Effector memory CD8-positive, alpha-beta T cell (primary cell): Measurements from ENCODE around the gene CFAP46.

Source experiments
- ATAC-seq: fragments of 150-1000 bp; cut with Tn5 transposase; replicated peaks from 2 replicates; pipeline ENCODE4 v1.10.0; 2021; ENCODE audit warnings: mild to moderate bottlenecking, moderate library complexity
- DNase-seq, 3 experiments: peaks; one replicate each; pipeline ENCODE4 v3.0.0; 2021
- H3K27ac Mint-ChIP-seq, 2 donors: one replicate each; pipeline ENCODE4 v1.8.0; 2022; ENCODE audit warnings: mild to moderate bottlenecking in 2 of 2, mixed read lengths in 2 of 2, moderate library complexity in 2 of 2
- H3K27me3 Mint-ChIP-seq, 2 donors: one replicate each; pipeline ENCODE4 v1.8.0; 2022; ENCODE audit warnings: mixed read lengths in 2 of 2
- H3K36me3 Mint-ChIP-seq: one replicate; pipeline ENCODE4 v1.8.0; 2022; ENCODE audit warnings: mild to moderate bottlenecking, moderate library complexity, mixed read lengths; ENCODE audit not compliant: insufficient read depth
- H3K4me1 Mint-ChIP-seq, 2 donors: one replicate each; pipeline ENCODE4 v1.8.0; 2022; ENCODE audit warnings: low read depth in 2 of 2, mixed read lengths in 2 of 2
- H3K4me3 Mint-ChIP-seq, 2 donors: one replicate each; pipeline ENCODE4 v1.8.0; 2022; ENCODE audit warnings: mild to moderate bottlenecking in 2 of 2, mixed read lengths in 2 of 2, moderate library complexity in 2 of 2
- H3K9me3 Mint-ChIP-seq, 2 donors: one replicate each; pipeline ENCODE4 v1.8.0; 2022; ENCODE audit warnings: mixed read lengths in 2 of 2

CFAP46 gene

DNA sequence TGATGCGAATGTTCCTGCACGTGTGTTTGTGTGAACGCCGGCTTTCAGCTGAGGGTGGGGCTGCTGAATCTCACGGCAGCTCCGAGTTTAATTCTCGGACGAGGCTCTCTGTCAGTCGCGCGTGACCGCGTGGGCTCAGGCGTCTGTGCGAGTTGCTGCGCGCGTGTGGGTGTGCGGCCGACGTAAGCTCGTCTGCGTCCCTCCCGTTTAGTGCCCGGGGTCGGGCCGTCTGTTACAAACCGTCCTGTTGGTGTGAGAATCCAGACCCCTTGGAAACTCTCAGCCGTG is 41.6 kb upstream of the CFAP46 start:
- no peak overlapping the region for H3K27ac Mint-ChIP-seq
- no peaks in the 10 kb centered on the region for H3K4me1 Mint-ChIP-seq
- peaks cover 0 to 8% of the 10 kb centered on the region in 2 donors for H3K27me3 Mint-ChIP-seq
- no peak overlapping the region for H3K4me3 Mint-ChIP-seq
- no peak for DNase-seq
- ATAC-seq, result no peak
- H3K9me3 Mint-ChIP-seq, result no peaks in the 10 kb centered on the region
- no peaks in the 10 kb centered on the region for H3K36me3 Mint-ChIP-seq

DNA sequence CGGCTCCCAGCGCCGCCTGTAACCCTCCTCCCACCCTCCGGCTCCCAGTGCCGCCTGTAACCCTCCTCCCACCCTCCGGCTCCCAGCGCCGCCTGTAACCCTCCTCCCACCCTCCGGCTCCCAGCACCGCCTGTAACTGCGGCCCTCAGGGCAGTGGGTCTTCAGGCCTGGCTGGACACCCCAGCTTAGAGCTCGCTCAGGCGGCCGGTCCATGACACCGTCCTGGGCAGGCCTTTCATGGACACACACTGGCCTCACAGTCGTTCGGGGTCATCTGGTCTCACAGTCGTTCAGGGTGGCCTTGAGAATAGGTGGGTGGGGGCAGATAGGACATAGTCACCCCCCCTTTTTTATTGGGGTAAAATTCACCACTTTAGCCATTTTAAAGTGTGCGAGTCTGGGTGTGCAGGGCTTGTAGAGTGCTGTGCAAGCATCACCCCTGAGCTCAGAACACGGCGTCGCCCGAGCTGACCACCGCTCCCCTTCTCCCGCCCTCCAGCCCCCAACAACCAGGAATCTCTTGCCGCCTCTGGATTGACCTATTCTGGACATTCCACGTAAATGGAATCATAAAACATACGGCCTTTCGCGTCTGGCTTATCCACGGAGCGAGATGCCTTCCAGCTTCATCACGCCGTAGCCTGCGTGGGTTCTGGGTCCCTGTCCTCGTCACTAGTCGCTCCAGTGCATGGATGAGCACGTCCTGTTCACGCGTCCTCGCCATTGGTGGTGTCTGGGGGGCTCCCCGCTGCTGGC is 41.1 kb upstream of the CFAP46 start:
- no peak for DNase-seq
- no peaks in the 10 kb centered on the region for H3K9me3 Mint-ChIP-seq
- no peak overlapping the region for H3K27ac Mint-ChIP-seq
- no peak for ATAC-seq
- H3K27me3 Mint-ChIP-seq, result peaks cover 0 to 12% of the 10 kb centered on the region in 2 donors
- H3K36me3 Mint-ChIP-seq, result no peaks in the 10 kb centered on the region
- H3K4me1 Mint-ChIP-seq, result no peaks in the 10 kb centered on the region
- H3K4me3 Mint-ChIP-seq, result no peak overlapping the region

DNA sequence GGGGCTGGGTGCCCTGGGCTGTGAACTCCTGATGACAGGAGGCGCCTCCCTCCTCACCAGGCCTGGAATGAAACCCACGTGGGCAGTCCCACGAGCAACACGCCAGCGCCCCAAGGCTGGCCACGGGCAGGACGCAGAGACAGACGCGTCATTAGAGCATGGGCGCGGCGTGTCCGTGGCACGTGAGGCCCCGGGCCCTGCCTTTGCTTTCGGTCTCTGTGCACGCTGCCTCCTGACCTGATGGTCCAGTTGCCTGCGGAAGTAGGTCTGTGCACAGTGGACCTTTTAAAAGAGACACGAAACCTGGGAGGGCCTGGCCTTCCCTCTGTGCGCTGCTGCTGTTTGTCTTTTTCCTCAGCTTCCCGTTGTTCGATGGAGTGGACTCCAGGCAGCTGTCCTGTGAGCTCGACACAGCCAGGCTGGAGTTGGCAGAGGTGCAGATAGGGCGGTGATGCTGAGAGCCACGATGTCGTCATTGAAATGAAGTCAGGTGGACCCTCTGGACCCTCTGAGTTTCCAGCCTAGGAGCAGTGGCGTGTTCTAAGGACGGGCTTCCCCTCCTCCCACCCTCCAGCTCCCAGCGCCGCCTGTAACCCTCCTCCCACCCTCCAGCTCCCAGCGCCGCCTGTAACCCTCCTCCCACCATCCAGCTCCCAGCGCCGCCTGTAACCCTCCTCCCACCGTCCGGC is 40.1 kb upstream of the CFAP46 start:
- no peak overlapping the region for H3K4me3 Mint-ChIP-seq
- H3K4me1 Mint-ChIP-seq, result no peaks in the 10 kb centered on the region
- H3K27ac Mint-ChIP-seq, result no peak overlapping the region

DNA sequence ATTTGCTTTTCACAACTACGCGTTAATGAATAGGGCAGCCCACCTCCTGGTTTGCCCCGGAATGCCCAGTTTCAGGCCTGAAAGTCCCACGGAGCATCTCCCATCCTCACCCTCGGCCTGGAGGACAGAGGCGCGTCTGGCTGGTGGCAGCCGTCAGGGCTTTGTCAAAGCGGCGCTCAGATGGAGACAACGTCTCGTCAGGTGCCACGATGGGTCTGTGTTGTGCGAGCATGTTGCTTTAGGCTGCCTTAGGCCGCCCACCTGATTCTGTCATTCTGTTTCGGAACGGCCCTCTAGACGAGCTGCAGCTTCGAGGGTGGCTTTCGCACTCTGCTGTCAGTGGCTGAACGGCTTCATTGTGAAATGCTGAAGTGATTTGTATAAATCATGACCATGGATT is 39.4 kb upstream of the CFAP46 start:
- Mint-ChIP-seq H3K27me3 (peaks cover 0 to 29% of the 10 kb centered on the region in 2 donors), H3K4me3 (no peak overlapping the region), H3K27ac (no peak overlapping the region), H3K4me1 (no peaks in the 10 kb centered on the region), H3K36me3 (no peaks in the 10 kb centered on the region), H3K9me3 (no peaks in the 10 kb centered on the region)
- DNase-seq (no peak), ATAC-seq (no peak)

More for the DNA sequence above, 40.1 kb upstream of the CFAP46 start:
- H3K9me3 Mint-ChIP-seq, result no peaks in the 10 kb centered on the region
- ATAC-seq (no peak), DNase-seq (no peak)
- no peaks in the 10 kb centered on the region for H3K36me3 Mint-ChIP-seq
- peaks cover 0 to 22% of the 10 kb centered on the region in 2 donors for H3K27me3 Mint-ChIP-seq

DNA sequence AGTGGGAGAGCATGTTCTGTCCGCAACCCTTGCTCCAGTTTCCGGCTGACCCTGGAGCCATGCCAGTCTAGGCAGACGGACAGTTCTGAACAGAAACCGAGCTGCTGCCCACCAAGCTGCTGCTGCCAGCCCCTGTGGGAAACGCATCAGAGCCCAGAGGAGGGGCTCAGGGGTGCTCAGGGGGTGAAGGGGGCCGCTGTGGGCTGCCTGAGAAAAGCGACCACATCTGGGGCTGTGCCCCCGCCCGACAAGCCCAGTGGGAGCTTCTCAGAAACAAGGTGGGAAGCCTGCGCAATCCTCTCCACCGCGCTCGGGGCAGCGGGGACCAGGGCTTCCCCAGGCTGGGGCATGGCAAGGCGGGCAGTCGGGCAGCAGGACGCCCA is 38.8 kb upstream of the CFAP46 start:
- Mint-ChIP-seq H3K4me3 (no peak overlapping the region), H3K9me3 (no peaks in the 10 kb centered on the region), H3K27me3 (peaks cover 0 to 34% of the 10 kb centered on the region in 2 donors), H3K4me1 (no peaks in the 10 kb centered on the region), H3K27ac (no peak overlapping the region), H3K36me3 (no peaks in the 10 kb centered on the region)
- no peak for ATAC-seq
- DNase-seq, result no peak

DNA sequence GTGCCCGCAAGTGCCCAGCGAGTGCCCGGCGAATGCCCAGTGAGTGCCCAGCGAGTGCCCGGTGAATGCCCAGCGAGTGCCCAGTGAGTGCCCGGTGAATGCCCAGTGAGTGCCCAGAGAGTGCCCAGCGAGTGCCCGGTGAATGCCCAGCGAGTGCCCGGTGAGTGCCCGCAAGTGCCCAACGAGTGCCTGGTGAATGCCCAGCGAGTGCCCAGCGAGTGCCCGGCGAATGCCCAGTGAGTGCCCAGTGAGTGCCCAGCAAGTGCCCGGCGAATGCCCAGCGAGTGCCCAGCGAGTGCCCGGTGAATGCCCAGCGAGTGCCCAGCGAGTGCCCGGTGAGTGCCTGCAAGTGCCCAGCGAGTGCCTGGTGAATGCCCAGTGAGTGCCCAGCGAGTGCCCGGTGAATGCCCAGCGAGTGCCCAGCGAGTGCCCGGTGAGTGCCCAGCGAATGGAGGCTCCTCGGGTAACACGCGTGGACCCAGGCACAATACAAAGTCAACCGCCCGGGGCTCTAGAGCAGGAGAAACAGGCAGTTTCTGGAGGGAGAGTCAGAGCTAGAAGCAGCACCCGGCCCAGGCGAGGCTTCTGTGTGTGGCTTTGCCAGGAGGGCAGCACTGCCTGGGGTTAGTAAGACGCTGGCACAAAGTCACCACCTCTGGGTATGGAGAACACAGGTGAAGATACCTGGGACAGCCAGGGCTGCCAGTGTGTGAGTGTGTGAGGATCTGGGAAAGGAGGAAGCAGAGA is 38.2 kb upstream of the CFAP46 start:
- no peak for ATAC-seq
- no peak for DNase-seq
- no peaks in the 10 kb centered on the region for H3K36me3 Mint-ChIP-seq
- H3K27ac Mint-ChIP-seq, result no peak overlapping the region
- H3K9me3 Mint-ChIP-seq, result no peaks in the 10 kb centered on the region
- H3K4me1 Mint-ChIP-seq, result no peaks in the 10 kb centered on the region
- no peak overlapping the region for H3K4me3 Mint-ChIP-seq
- peaks cover 6 to 39% of the 10 kb centered on the region in 2 donors for H3K27me3 Mint-ChIP-seq

DNA sequence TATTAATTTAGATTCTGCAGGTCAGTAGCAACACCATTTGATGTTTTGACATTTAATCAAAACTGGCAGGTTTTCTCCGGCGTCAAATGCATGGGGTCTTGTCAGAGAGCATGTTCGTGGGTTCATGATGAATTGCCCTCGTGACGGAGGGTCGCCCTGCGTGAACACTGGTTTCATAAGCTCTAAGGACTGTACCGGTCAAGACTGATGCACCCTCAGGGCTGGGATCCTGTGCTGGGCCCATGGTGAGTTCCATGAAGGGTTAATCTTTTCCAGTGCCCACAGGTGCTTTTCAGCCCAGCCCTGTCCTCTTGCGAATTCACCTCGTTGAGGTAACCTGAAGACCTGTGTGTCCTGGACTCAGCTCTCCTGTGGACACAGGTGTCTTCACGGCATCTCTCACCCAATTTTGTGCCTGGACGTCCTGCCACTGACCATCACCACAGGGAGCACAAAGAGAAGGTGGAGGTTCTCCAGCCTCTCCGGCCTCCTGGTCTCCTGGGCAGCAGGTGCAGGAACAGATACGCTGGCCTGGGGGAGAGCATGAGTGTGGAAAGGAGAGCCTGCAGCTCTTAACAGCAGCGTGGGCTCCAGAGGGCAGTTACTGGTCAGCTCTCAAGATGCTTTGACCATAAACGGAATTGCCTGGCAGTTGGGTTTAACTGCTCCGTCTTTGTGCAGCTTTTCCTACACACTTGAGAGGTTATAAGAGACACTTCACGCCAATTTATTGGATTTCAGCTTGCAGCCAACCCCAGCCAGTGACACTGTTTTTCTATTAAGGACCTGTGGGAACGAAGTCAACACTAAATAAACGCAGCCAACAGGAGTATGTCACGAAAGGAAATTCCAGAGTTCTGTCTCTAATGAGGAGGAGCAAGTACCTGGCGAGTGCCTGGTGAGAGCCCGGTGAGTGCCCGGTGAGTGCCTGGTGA is 37.4 kb upstream of the CFAP46 start:
- DNase-seq (no peak), ATAC-seq (no peak)
- no peak overlapping the region for H3K4me3 Mint-ChIP-seq
- no peaks in the 10 kb centered on the region for H3K9me3 Mint-ChIP-seq
- H3K36me3 Mint-ChIP-seq, result no peaks in the 10 kb centered on the region
- H3K27ac Mint-ChIP-seq, result no peak overlapping the region
- no peaks in the 10 kb centered on the region for H3K4me1 Mint-ChIP-seq
- H3K27me3 Mint-ChIP-seq, result peaks cover 11 to 40% of the 10 kb centered on the region in 2 donors

DNA sequence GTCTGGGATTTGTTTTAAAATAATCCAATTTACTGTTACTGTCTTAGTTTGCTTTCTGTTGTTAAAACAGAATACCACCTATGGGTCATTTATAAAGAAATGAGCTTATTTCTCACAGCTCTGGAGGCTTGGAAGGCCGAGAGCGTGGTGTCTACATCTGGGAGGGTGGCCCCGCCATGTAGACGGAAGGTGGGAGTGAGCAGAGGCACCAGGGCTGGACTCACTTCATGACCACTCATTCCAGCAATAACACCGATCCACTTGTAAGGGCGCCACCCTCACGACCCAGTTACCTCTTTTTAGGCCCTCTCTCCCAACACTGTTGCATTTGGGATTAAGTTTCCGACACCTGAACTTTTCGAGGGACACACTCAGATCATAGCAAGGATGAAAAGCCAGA is 36.2 kb upstream of the CFAP46 start:
- DNase-seq (no peak), ATAC-seq (no peak)
- no peaks in the 10 kb centered on the region for H3K4me1 Mint-ChIP-seq
- H3K27me3 Mint-ChIP-seq, result peaks cover 11 to 49% of the 10 kb centered on the region in 2 donors
- no peak overlapping the region for H3K27ac Mint-ChIP-seq
- no peaks in the 10 kb centered on the region for H3K36me3 Mint-ChIP-seq
- H3K9me3 Mint-ChIP-seq, result no peaks in the 10 kb centered on the region
- H3K4me3 Mint-ChIP-seq, result no peak overlapping the region

DNA sequence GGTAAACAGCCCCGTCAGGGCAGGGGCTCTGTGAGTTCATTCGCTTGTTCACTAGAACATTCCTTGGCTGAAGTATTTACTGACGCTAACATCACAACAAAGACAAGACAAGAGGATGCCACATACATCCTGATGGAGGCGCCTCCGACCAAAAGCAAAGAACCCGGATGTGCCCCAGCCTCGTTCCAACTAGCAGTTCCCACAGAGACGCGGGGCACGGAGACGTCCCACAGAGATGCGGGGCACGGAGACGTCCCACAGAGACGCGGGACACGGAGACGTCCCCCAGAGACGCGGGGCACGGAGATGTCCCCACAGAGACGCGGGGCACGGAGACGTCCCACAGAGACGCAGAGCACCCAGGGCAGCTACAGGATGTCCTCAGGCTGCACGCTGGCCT is 35.4 kb upstream of the CFAP46 start:
- no peak for ATAC-seq
- H3K27ac Mint-ChIP-seq, result peak overlapping the region in 1 of 2 donors; percentile 28

DNA sequence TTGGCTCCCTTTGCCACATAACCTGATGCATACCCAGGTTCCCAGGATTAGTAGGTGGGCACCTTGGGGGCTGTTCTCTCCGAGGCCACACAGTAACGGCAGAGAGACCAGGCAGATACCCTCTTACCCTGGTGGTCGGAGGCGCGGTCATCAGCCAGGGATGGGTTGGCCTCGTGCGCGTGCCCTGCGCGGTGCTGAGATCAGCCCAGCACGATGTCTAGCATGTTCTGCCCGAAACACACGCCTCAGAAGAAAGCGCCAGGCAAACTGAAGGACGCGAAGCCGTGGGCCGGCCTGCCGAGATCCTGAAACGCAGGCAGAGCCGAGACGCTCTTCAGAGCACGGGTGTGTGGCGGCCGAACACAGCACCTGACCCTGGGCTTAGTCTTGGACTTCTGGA is 34.7 kb upstream of the CFAP46 start:
- no peaks in the 10 kb centered on the region for H3K4me1 Mint-ChIP-seq
- H3K9me3 Mint-ChIP-seq, result no peaks in the 10 kb centered on the region
- H3K4me3 Mint-ChIP-seq, result no peak overlapping the region
- ATAC-seq (no peak), DNase-seq (no peak)
- no peaks in the 10 kb centered on the region for H3K36me3 Mint-ChIP-seq
- no peak overlapping the region for H3K27ac Mint-ChIP-seq
- H3K27me3 Mint-ChIP-seq, result peaks cover 17 to 61% of the 10 kb centered on the region in 2 donors

More for the DNA sequence above, 35.4 kb upstream of the CFAP46 start:
- Mint-ChIP-seq H3K4me1 (no peaks in the 10 kb centered on the region), H3K27me3 (peaks cover 11 to 54% of the 10 kb centered on the region in 2 donors), H3K36me3 (no peaks in the 10 kb centered on the region), H3K4me3 (no peak overlapping the region), H3K9me3 (no peaks in the 10 kb centered on the region)
- no peak for DNase-seq

DNA sequence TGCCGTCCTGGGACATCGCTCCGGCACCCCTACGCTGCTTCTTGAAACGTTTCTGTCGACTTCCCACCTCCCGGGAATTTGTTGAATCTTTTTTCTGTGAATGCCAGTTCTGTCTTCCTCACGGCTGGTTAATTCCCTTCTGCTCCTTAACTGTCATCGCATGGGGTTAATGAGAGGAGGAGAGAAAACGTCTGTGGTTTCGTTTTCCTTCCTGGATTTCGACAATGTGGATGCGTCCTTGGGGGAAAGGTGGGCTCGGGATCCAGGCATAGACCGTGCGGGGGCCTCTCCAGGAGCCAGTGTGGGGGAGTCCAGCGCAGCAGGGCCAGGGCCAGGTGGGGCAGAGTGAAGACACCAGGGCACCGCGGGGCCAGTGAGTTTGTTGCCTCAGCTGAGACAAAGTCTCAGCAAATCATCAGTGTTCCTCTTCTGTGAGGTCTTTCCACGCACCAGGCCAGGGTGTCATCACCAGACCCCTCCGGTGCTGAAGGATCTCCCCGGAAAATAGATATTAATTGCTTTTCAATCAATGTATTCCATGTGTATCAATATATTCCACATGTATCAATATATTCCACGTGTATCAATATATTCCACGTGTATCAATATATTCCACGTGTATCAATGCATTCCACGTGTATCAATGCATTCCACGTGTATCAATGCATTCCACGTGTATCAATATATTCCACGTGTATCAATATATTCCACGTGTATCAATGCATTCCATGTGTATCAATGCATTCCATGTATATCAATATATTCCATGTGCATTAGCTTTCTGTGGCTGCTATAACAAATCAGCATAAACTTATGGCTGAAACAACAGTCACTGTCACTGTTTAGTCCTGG is 33.7 kb upstream of the CFAP46 start:
- Mint-ChIP-seq H3K27me3 (peaks cover 24 to 72% of the 10 kb centered on the region in 2 donors), H3K27ac (no peak overlapping the region), H3K4me3 (no peak overlapping the region), H3K9me3 (no peaks in the 10 kb centered on the region), H3K36me3 (no peaks in the 10 kb centered on the region), H3K4me1 (no peaks in the 10 kb centered on the region)
- DNase-seq (no peak), ATAC-seq (no peak)

DNA sequence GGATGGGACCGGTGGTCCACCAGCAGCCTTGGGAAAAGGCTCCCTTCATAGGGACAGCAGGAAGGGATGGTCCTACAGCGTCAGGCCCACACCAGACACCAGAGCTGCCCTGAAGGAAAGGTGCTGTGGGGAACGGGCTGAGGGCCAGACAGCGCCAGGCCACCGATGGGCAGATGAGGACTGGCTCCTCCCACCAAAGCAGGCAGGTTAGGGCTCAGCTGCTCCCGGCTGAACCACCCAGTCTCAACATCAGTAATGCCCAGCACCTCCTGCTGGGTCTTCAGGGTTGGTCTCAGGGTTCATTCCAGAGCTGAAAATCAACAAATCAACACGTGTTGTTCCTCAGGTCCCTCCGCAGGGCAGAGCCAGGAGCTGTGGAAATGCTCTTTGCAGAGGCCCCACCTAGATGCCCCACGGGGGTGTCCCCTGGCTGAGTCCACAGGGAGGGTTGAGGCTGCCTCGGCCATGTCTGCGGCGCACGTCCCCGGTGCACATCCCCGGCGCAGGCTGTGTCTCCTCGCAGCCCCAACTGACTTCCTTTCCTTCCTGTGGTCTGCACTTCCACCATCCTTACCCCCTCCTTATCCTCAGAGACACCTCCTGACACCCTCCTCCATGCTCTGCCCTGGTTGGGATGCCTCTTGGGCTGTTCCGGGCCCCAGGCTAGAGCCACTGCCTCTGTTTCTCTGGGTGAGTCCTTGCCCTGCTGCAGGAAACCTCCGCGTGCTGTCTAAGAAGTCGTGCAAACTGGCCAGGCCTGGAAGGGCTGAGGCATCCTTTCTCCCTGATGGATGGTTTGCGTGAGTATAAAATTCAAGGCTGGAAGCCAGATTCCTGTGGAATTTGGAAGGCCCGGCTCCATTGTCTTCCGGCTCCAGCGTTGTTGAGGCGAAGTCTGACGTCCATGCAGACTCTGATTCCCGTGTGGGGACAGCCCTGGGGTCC is 32.8 kb upstream of the CFAP46 start:
- no peak overlapping the region for H3K27ac Mint-ChIP-seq
- no peak for ATAC-seq
- no peaks in the 10 kb centered on the region for H3K4me1 Mint-ChIP-seq
- no peaks in the 10 kb centered on the region for H3K9me3 Mint-ChIP-seq
- peaks cover 24 to 80% of the 10 kb centered on the region in 2 donors for H3K27me3 Mint-ChIP-seq
- DNase-seq, result no peak
- H3K4me3 Mint-ChIP-seq, result no peak overlapping the region
- no peaks in the 10 kb centered on the region for H3K36me3 Mint-ChIP-seq
